ENCODE data around the gene NGLY1. TPM values are rescaled to one million over a fixed set of nuclear protein-coding genes. Genes with fewer than 3 reads are reported as not detected.

The NGLY1 gene
- total RNA-seq, 2 experiments from 2014 or later = 88.1 to 142 TPM

DNA sequence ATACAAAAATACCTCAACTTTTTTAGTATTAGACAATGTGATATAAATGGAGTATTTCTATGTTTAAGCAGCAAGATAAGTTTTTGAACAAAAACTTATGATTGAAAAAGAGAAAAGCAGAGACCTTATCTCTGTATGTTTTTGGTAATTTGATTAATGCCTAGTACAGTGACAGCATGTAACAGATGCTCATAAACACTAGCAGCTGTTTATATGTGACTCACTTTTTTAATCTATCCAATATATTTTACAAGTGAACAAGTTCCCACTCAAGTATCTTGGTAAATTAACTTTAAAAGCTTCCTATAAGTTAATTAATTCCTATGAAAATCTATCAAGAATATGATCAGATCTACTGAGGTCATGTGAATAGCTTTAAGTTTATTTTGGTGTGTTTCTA is 55.1 kb downstream of the NGLY1 start:
- H3K27ac ChIP-seq (ENCODE audit: low read depth, low read length, poor library complexity, severe bottlenecking) = no peak overlapping the region
- BruUV-seq (replicated peaks) = no TSS peak
- intact Hi-C loops (cut with micrococcal nuclease; ENCODE audit: unreplicated experiment) = no loop called here
- POLR2A ChIA-PET = interaction anchor here (0.6 to 1.5 kb wide), 4 partner anchors 13 to 67 kb away, joined by 3 to 5 read pairs (median 3); no protein-coding TSS in a partner anchor
- no peak for DNase-seq (ENCODE audit: low spot score)
- H3K9me3 ChIP-seq (ENCODE audit: low read length) = no peaks in the 10 kb centered on the region
- TF ChIP-seq EZH2phosphoT487 (IDR thresholded peaks at IDR 0.05; ENCODE audit: borderline replicate concordance, low read depth, low read length) = no peak
- TF ChIP-seq, protein P1, sequence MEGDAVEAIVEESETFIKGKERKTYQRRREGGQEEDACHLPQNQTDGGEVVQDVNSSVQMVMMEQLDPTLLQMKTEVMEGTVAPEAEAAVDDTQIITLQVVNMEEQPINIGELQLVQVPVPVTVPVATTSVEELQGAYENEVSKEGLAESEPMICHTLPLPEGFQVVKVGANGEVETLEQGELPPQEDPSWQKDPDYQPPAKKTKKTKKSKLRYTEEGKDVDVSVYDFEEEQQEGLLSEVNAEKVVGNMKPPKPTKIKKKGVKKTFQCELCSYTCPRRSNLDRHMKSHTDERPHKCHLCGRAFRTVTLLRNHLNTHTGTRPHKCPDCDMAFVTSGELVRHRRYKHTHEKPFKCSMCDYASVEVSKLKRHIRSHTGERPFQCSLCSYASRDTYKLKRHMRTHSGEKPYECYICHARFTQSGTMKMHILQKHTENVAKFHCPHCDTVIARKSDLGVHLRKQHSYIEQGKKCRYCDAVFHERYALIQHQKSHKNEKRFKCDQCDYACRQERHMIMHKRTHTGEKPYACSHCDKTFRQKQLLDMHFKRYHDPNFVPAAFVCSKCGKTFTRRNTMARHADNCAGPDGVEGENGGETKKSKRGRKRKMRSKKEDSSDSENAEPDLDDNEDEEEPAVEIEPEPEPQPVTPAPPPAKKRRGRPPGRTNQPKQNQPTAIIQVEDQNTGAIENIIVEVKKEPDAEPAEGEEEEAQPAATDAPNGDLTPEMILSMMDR (conservative IDR thresholded peaks at IDR 0.05; ENCODE audit: low read length) = no peak
- H2AFZ ChIP-seq (ENCODE audit: low read length) = no peak overlapping the region
- CTCF ChIA-PET (ENCODE audit: unreplicated experiment) = no interaction called here
- H3K4me3 ChIP-seq (ENCODE audit: low read depth, low read length, poor library complexity, severe bottlenecking) = no peak overlapping the region
- H3K4me2 ChIP-seq (ENCODE audit: low read length) = no peak overlapping the region
- H3K79me2 ChIP-seq (ENCODE audit: insufficient read depth, low read depth, low read length) = no peaks in the 10 kb centered on the region
- no peaks in the 10 kb centered on the region for H4K20me1 ChIP-seq (ENCODE audit: insufficient read depth, low read length)
- H3K9me2 ChIP-seq (ENCODE audit: insufficient read depth, low read length) = no peaks in the 10 kb centered on the region
- H3K36me3 ChIP-seq (ENCODE audit: insufficient read depth, low read length) = peaks cover 98% of the 10 kb centered on the region
- no peaks in the 10 kb centered on the region for H3K4me1 ChIP-seq (ENCODE audit: insufficient read depth, low read length, poor library complexity, severe bottlenecking)

DNA sequence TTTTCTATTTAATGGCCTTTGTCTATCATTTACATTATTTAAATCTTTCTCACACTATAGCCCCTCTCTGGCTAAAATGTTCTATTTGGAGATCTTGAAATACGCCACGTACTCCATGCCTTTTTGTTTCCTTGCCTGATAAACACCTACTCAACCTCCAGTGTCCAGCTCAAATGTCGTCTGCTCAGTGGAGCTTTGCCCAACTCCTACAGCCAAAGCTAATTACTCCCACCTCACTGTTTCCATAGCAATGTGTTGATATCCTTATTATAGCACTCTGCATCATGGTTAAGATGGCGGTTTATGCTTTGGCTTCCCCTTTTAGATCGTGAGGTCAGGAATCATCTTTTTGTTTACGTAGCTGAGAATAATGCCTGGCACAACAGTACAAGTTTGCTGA is 55.9 kb downstream of the NGLY1 start:
- H3K9me3 ChIP-seq (ENCODE audit: low read length) = no peaks in the 10 kb centered on the region

DNA sequence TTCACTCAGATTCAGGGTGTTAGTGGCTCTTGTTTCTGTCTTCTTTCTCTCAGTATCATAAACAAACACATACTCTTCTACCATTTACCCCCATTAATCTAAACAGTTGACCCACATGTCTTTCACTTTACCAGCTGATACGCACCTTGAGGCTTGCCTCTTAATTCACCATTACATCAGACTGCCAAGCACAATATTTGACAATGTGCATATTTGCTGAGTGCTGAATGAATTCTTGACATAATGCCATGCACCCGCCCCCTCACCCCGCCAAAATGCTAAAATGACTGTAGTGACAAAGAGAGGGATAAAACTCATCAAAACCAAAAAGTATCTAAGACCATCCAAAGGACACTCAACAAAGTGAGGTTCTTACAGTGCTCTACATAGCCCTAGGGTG is 57.4 kb downstream of the NGLY1 start:
- intact Hi-C loops (cut with micrococcal nuclease; ENCODE audit: unreplicated experiment) = no loop called here
- CTCF ChIA-PET (ENCODE audit: unreplicated experiment) = no interaction called here
- no peaks in the 10 kb centered on the region for H3K9me2 ChIP-seq (ENCODE audit: insufficient read depth, low read length)

More for the DNA sequence above, 55.9 kb downstream of the NGLY1 start:
- H4K20me1 ChIP-seq (ENCODE audit: insufficient read depth, low read length) = no peaks in the 10 kb centered on the region
- H3K4me1 ChIP-seq (ENCODE audit: insufficient read depth, low read length, poor library complexity, severe bottlenecking) = no peaks in the 10 kb centered on the region
- intact Hi-C loops (cut with micrococcal nuclease; ENCODE audit: unreplicated experiment) = no loop called here
- TF ChIP-seq, protein P1 (conservative IDR thresholded peaks at IDR 0.05; ENCODE audit: low read length) = no peak
- TF ChIP-seq EZH2phosphoT487 (IDR thresholded peaks at IDR 0.05; ENCODE audit: borderline replicate concordance, low read depth, low read length) = no peak
- no peak for DNase-seq (ENCODE audit: low spot score)
- ChIA-PET CTCF (ENCODE audit: unreplicated experiment) (no interaction called here), POLR2A (interaction anchor here (0.6 to 1.5 kb wide), 7 partner anchors 11 to 428 kb away, joined by 3 to 5 read pairs (median 3); no protein-coding TSS in a partner anchor)
- H3K4me2 ChIP-seq (ENCODE audit: low read length) = no peak overlapping the region
- no peaks in the 10 kb centered on the region for H3K79me2 ChIP-seq (ENCODE audit: insufficient read depth, low read depth, low read length)
- H3K27ac ChIP-seq (ENCODE audit: low read depth, low read length, poor library complexity, severe bottlenecking) = no peak overlapping the region
- H3K9me2 ChIP-seq (ENCODE audit: insufficient read depth, low read length) = no peaks in the 10 kb centered on the region
- BruUV-seq (replicated peaks) = no TSS peak
- peaks cover 98% of the 10 kb centered on the region for H3K36me3 ChIP-seq (ENCODE audit: insufficient read depth, low read length)
- H3K4me3 ChIP-seq (ENCODE audit: low read depth, low read length, poor library complexity, severe bottlenecking) = no peak overlapping the region
- H2AFZ ChIP-seq (ENCODE audit: low read length) = no peak overlapping the region

More for the DNA sequence above, 57.4 kb downstream of the NGLY1 start:
- no peak overlapping the region for H3K4me3 ChIP-seq (ENCODE audit: low read depth, low read length, poor library complexity, severe bottlenecking)
- H2AFZ ChIP-seq (ENCODE audit: low read length) = no peak overlapping the region
- peaks cover 91% of the 10 kb centered on the region for H3K36me3 ChIP-seq (ENCODE audit: insufficient read depth, low read length)
- H3K9me3 ChIP-seq (ENCODE audit: low read length) = no peaks in the 10 kb centered on the region
- no peaks in the 10 kb centered on the region for H3K4me1 ChIP-seq (ENCODE audit: insufficient read depth, low read length, poor library complexity, severe bottlenecking)
- no peak overlapping the region for H3K27ac ChIP-seq (ENCODE audit: low read depth, low read length, poor library complexity, severe bottlenecking)
- DNase-seq (ENCODE audit: low spot score) = no peak
- TF ChIP-seq, protein P1 (conservative IDR thresholded peaks at IDR 0.05; ENCODE audit: low read length) = no peak
- TF ChIP-seq EZH2phosphoT487 (IDR thresholded peaks at IDR 0.05; ENCODE audit: borderline replicate concordance, low read depth, low read length) = no peak
- no peak overlapping the region for H3K4me2 ChIP-seq (ENCODE audit: low read length)
- H3K79me2 ChIP-seq (ENCODE audit: insufficient read depth, low read depth, low read length) = no peaks in the 10 kb centered on the region
- H4K20me1 ChIP-seq (ENCODE audit: insufficient read depth, low read length) = no peaks in the 10 kb centered on the region
- BruUV-seq (replicated peaks) = no TSS peak
- POLR2A ChIA-PET = no interaction called here
